ENCODE measurements around the gene EBF3.

EBF3 gene

DNA sequence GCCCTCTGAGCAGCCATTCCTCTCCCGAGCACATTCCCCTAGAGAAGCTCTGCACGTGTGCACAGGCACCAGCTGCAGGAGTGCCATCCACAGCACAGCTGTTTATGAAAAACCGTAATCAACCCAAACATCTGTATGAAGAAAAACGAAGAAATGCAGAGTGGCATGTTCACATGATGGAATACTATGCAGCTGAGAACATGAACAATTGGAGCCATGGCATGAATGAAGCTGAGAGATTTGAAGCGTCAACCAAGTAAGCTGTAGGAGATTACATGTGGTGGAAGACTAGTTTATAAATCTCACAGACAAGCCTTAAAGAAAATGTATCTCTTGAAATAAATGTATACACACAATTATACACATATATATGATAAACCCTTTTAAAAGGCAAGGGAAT, 176.5 kb downstream of the EBF3 start:
- DNase-seq, result no peak

DNA sequence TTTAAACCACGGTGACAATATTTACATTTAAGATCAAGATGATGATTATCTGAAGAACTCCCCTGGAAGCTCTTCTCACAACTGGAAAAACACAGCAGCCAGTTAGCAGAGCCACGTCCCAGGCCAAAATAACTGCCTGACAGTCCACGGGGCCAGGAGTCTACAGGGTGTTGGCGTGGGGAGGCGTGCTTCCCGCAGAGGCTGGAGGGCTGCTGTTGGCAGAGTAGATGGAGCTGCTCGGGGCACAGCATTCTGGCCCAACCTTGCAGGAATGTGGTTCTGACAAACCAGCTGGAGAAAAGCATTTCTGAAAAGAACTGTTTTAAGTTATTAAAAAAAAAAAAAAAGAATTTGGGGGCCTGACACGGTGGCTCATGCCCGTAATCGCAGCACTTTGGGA, 177.9 kb downstream of the EBF3 start:
- DNase-seq, result no peak

DNA sequence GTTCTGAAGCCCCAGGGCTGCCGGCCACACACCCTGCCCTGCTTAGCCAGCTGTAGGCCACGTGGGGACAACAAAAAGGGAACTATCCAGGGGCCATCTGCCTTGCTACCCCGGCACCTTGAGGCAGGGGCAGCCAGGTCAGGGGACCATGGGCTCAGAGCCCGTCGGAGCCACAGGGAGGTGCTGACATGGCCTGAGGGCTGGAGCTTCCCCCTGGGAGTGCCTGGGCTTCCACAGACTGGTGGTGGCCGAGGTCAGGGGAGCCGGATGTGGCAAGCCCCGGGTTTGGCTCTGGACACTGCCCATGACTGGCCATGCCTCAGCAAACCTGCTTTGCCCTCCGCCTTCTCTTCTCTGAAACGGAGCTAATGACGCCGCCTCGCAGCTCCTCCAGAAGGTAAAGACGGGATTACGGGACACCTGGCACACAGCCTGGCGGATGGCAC, 178.5 kb downstream of the EBF3 start:
- DNase-seq, result no peak

Data from CD4-positive, alpha-beta T cell treated with Interleukin-4 for 4 hours (primary cell).